A673 (cell line): ENCODE data around the gene SBF2. TPM values are rescaled to one million over a fixed set of nuclear protein-coding genes. Genes with fewer than 3 reads are reported as not detected.

Experiments
- BruUV-seq: library from RNA; stranded (reverse); fragments of 400-500 nt; replicated peaks from 2 replicates; lab custom pipeline; 2021; lab: Mats Ljungman, UMichigan
- CTCF ChIA-PET: fragments of 300-600 bp; sonication (Branson Sonifier 250); formaldehyde crosslinking; loops from one replicate; lab custom pipeline; 2022; ENCODE audit warnings: antibody characterized with exemption; lab: Charles Lee
- POLR2A ChIA-PET: fragments of 300-600 bp; sonication (Branson Sonifier 250); formaldehyde crosslinking; loops from one replicate; lab custom pipeline; 2022; ENCODE audit warnings: antibody characterized with exemption; ENCODE audit not compliant: low non-redundant PET; lab: Charles Lee
- DNase-seq: peaks from one replicate; pipeline ENCODE4 v3.0.0-alpha.2; 2015; ENCODE audit warnings: low spot score
- H3K27ac ChIP-seq: fragments of 200-600 bp; sonication (generic); 2 replicates; pipeline ENCODE4 v1.5.1; 2016; ENCODE audit warnings: mixed run types, low read depth, mild to moderate bottlenecking, mixed read lengths, antibody characterized with exemption, low read length; ENCODE audit not compliant: poor library complexity, severe bottlenecking
- H3K27me3 ChIP-seq: fragments of 200-600 bp; sonication (generic); replicated peaks from 2 replicates; pipeline ENCODE4 v1.6.1; 2017; ENCODE audit warnings: mixed run types, low read depth, mild to moderate bottlenecking, mixed read lengths, antibody characterized with exemption, low read length; ENCODE audit not compliant: insufficient read depth, poor library complexity
- H3K36me3 ChIP-seq: fragments of 200-600 bp; sonication (generic); 2 replicates; pipeline ENCODE4 v1.6.1; 2016; ENCODE audit warnings: mixed run types, mild to moderate bottlenecking, mixed read lengths, antibody characterized with exemption, low read length; ENCODE audit not compliant: insufficient read depth, poor library complexity, severe bottlenecking
- H3K4me1 ChIP-seq: fragments of 200-600 bp; sonication (generic); 2 replicates; pipeline ENCODE4 v1.6.1; 2017; ENCODE audit warnings: mixed run types, mild to moderate bottlenecking, mixed read lengths, antibody characterized with exemption, low read length; ENCODE audit not compliant: insufficient read depth, poor library complexity, severe bottlenecking
- H3K4me3 ChIP-seq: fragments of 200-600 bp; sonication (generic); 2 replicates; pipeline ENCODE4 v1.5.1; 2016; ENCODE audit warnings: low read depth, mixed run types, mild to moderate bottlenecking, mixed read lengths, low read length; ENCODE audit not compliant: poor library complexity, severe bottlenecking
- H3K9me3 ChIP-seq: fragments of 200-600 bp; sonication (generic); 2 replicates; pipeline ENCODE4 v1.6.1; 2016; ENCODE audit warnings: mixed run types, low read depth, mild to moderate bottlenecking, mixed read lengths, antibody characterized with exemption, low read length; ENCODE audit not compliant: poor library complexity, severe bottlenecking
- CTCF ChIP-seq: fragments of 300-800, 200-600 bp; sonication (generic); conservative IDR thresholded peaks from 2 replicates; pipeline ENCODE4 v1.5.1; 2017; ENCODE audit warnings: low read depth, mild to moderate bottlenecking, antibody characterized with exemption, low read length, moderate library complexity, mixed read lengths
- EZH2 ChIP-seq: fragments of 200-600 bp; sonication (generic); IDR thresholded peaks from 2 replicates; pipeline ENCODE4 v1.6.1; 2017; ENCODE audit warnings: borderline replicate concordance, low read depth, mild to moderate bottlenecking, mixed read lengths, antibody characterized with exemption, low read length; ENCODE audit not compliant: poor library complexity, severe bottlenecking
- intact Hi-C: fragments of 100-400 bp; cut with micrococcal nuclease; formaldehyde crosslinking; loops from one replicate; pipeline ENCODE4 v1.10.0; 2022; ENCODE audit not compliant: unreplicated experiment
- total RNA-seq: library from RNA; stranded (reverse); gene quantifications from 2 replicates; pipeline ENCODE4 v1.2.3, GENCODE V29; 2021

Gene SBF2
- total RNA-seq, 1 experiment from 2014 or later, result 31.8 TPM

- BruUV-seq, result no TSS peak
Observed at GRCh38 chr11:9763301-9763700, 530.7 kb downstream of the SBF2 start.

GRCh38 chr11:9762531-9762930 lies 531.5 kb downstream of the SBF2 start:
- TF ChIP-seq CTCF (no peak), EZH2 (no peak)
- Histone ChIP-seq H3K9me3 (no peaks in the 10 kb centered on the region), H3K4me3 (no peak overlapping the region), H3K27ac (no peak overlapping the region), H3K27me3 (no peaks in the 10 kb centered on the region), H3K36me3 (no peaks in the 10 kb centered on the region), H3K4me1 (peaks cover 30% of the 10 kb centered on the region)
- no peak for DNase-seq
- ChIA-PET POLR2A (no interaction called here), CTCF (no interaction called here)
- BruUV-seq, result no TSS peak
- intact Hi-C loops, result no loop called here

More at GRCh38 chr11:9763301-9763700, 530.7 kb downstream of the SBF2 start:
- no peak for DNase-seq
- CTCF ChIA-PET, result no interaction called here
- Histone ChIP-seq H3K4me3 (no peak overlapping the region), H3K4me1 (peaks cover 27% of the 10 kb centered on the region), H3K9me3 (no peaks in the 10 kb centered on the region), H3K36me3 (no peaks in the 10 kb centered on the region), H3K27me3 (no peaks in the 10 kb centered on the region), H3K27ac (no peak overlapping the region)
- POLR2A ChIA-PET, result no interaction called here
- TF ChIP-seq EZH2 (no peak), CTCF (no peak)
- intact Hi-C loops, result no loop called here

- no peaks in the 10 kb centered on the region for H3K27me3 ChIP-seq
- no peak overlapping the region for H3K4me3 ChIP-seq
- H3K4me1 ChIP-seq, result peaks cover 30% of the 10 kb centered on the region
- CTCF ChIA-PET, result no interaction called here
- BruUV-seq, result no TSS peak
- H3K9me3 ChIP-seq, result no peaks in the 10 kb centered on the region
- intact Hi-C loops, result no loop called here
- H3K27ac ChIP-seq, result no peak overlapping the region
- H3K36me3 ChIP-seq, result no peaks in the 10 kb centered on the region
- POLR2A ChIA-PET, result no interaction called here
- TF ChIP-seq EZH2 (no peak), CTCF (no peak)
- no peak for DNase-seq
Observed at GRCh38 chr11:9761441-9761945, 532.5 kb downstream of the SBF2 start.
